COLO829 (cell line): Measurements from ENCODE around the gene TLR10.
"Not testable (repeated sequence)": the region's sequence is repeated elsewhere in the genome, so short reads cannot be mapped to it uniquely, and the experiment has no call there.

ENCODE experiments used
- DNase-seq: peaks from one replicate; pipeline ENCODE4 v3.0.0; 2012; ENCODE audit warnings: low spot score

Gene TLR10

DNA sequence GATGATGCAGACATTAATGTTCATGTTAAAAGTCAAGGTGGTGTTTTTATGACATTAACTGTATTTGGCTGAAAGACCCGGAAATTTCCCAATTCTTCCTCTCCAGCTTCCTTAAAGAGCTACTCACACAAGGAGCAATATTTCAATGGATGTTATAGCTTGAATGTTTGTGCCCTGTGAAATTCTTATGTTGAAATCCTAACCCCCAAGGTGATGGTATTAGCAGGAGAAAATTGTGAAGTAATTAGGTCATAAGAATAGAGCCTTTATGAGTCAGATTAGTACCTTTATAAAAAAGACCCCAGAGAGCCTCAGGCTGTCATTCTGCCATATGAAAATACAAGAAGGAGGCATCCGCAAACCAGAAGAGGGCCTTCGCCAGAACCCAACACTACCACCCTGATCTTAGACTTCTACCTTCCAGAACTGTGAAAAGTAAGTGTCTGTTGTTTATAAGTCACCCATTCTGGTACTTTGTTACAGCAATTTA is 18.2 kb upstream of the TLR10 start:
- no peak for DNase-seq

DNA sequence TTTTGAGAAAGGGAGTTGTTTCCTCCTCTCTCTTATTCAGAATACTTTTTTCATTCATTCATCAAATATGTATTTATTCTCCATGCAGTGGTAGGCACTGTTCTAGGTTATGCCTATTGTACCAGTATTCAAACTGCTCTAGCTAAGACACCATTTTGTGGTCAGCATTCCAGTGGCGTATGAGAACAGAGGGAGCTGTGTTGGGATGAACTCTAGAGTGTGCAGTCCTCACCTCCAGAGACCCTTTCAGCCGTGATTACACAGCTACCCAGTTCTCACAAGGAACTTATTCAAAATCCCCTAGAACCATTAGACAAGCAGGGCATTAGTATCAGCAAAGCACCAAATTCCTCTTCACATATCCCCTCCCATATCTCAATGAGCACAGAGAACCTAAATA is 17.6 kb upstream of the TLR10 start:
- peak; percentile 20 for DNase-seq

DNA sequence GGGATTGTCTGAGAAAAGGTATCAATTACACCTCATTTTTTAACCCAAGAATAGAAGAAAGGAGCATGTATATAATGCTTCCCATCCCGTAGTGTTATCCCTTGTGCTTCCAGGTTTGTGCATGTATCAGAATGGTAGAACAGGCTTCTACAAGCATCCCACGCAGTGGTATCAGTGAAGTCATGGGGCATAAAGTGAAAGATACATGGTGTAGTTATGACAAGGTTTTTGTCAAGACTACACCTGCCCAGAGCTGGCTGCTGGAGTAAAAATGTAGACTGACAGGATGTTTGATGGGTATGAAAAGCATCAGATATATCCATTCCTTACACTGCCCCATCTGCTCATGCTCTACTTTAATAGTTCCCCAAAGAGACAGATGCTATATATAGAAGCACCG is 12.3 kb upstream of the TLR10 start:
- DNase-seq, result no peak

- no peak for DNase-seq
These were observed 11.3 kb upstream of the TLR10 start for GRCh38 chr4:38794051-38794450.

DNA sequence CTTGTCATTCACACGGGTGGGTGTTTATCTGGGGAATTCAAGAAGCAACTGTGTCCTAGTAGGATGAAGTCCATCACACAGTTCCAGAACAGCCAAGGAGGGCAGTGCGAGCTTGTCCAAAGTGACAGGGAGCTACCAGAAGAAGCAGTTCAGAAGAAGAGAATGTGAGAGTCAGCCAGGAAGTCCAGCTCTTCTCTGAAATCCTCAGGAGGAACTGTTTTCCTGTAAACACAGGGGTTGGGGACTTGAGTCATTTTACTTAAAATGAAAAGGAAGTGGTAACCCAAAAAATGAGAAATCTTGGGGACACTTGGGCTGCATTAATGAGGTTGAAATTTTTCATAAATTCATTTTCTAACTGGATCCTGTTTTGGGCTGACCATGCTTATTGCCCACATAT is 8.2 kb upstream of the TLR10 start:
- no peak for DNase-seq

- no peak for DNase-seq
These were observed 5.5 kb upstream of the TLR10 start for GRCh38 chr4:38788317-38788716.

DNA sequence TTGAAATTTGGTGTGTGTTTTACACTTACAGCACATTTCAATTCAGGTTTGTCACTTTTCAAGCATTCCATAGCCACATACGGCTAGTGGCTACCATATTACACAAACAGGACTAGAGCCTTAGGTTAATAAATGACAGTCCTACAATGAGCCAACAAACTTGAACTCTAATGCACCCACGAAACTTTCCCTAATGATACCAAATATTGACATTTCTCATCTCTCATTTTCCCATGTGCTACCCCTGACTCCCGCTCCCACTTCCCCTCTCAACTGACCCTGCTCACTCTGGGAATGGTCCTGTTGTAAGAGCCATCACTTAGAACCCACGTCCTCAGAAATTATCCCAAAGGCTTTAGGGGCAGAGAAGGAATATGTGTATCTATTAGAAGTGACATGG is 4.9 kb upstream of the TLR10 start:
- DNase-seq, result no peak

GRCh38 chr4:38785901-38786402 is 3.2 kb upstream of the TLR10 start:
- DNase-seq, result no peak

- DNase-seq, result no peak
These were observed 2.4 kb upstream of the TLR10 start for GRCh38 chr4:38785041-38785790.

GRCh38 chr4:38784141-38784540 is 1.4 kb upstream of the TLR10 start:
- DNase-seq, result no peak

DNA sequence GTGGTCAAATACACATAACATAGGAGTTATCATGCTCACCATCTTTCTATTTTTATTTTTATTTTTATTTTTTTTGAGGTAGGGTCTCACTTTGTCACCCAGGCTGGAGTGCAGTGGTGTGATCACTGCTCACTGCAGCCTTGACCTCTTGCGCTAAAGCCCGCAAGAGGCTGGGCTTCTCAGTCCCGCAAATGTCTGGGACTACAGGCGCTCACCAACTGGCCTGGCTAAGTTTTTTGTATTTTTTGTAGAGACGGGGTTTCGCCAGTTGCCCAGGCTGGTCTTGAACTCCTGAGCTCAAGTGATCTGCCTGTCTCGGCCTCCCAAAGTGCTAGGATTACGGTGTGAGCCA is 295 bp upstream of the TLR10 start:
- no peak for DNase-seq

GRCh38 chr4:38781854-38782261 is 932 bp downstream of the TLR10 start:
- DNase-seq, result no peak

- DNase-seq, result no peak
These were observed 1.8 kb downstream of the TLR10 start for GRCh38 chr4:38780833-38781484.

DNA sequence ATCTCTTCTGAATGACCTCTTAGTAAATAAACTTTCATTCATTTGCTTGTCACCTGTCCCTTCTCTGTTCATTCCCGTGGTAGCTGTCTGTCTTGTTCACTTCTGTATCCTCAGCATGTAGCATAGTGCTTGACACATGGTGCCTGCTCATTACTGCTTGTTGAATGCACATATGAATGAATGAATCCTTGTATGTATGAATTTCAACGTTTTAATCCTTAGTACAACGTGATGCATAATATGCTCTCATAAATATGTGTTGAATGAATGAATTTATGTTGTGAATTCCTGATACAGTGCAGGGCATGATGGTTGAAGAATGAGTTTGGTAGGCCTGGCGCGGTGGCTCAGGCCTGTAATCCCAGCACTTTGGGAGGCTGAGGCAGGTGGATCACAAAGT is 3.0 kb downstream of the TLR10 start:
- no peak for DNase-seq

GRCh38 chr4:38777925-38778324 is 4.9 kb downstream of the TLR10 start:
- DNase-seq, result not testable (repeated sequence)

GRCh38 chr4:38775326-38775725 is 7.5 kb downstream of the TLR10 start:
- DNase-seq, result no peak

GRCh38 chr4:38774181-38774955 is 8.4 kb downstream of the TLR10 start:
- no peak for DNase-seq

- not testable (repeated sequence) for DNase-seq
These were observed 12.5 kb downstream of the TLR10 start for GRCh38 chr4:38770281-38770680.

GRCh38 chr4:38769857-38770256 is 12.9 kb downstream of the TLR10 start:
- DNase-seq, result no peak

GRCh38 chr4:38769441-38769840 is 13.3 kb downstream of the TLR10 start:
- DNase-seq, result no peak

DNA sequence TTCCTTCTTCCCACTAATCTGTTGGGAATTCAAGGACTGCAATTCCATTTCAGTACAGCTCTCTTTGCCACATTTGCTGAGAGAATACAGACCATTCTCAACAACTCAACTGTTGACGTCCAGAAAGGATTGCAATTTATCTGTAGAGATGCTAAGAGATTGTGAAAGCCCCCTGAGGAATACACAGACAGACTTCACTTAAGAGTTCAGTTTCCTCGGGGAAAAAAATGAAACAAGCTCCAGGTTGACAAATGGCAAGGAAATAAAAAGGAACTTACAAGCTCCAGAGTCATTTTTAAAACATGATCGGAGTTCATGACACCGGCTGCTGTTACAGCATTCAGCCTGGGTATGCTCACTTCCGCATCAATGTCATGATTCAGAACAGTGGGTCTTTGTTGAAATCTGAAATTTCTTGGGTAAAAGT is 13.8 kb downstream of the TLR10 start:
- DNase-seq, result peak; percentile 44

GRCh38 chr4:38766940-38767339 is 15.8 kb downstream of the TLR10 start:
- not testable (repeated sequence) for DNase-seq

GRCh38 chr4:38765382-38765781 is 17.4 kb downstream of the TLR10 start:
- no peak for DNase-seq
